DMS153 treated with DMSO at 0.1 percent for 48 hours (cell line): ENCODE data around the gene DISC1.
"Not testable (repeated sequence)": the region's sequence is repeated elsewhere in the genome, so short reads cannot be mapped to it uniquely, and the experiment has no call there.

Experiments
- DNase-seq: peaks from one replicate; lab custom pipeline; 2025; ENCODE audit not compliant: unreplicated experiment; lab: John Stamatoyannopoulos, UW

The DISC1 gene

GRCh38 chr1:231943084-231943483, 316.5 kb downstream of the DISC1 start:
- DNase-seq: no peak

- not testable (repeated sequence) for DNase-seq
These were observed 321.5 kb downstream of the DISC1 start for GRCh38 chr1:231948102-231948501.

GRCh38 chr1:231949277-231950091, 322.9 kb downstream of the DISC1 start:
- DNase-seq: no peak

- no peak for DNase-seq
These were observed 323.9 kb downstream of the DISC1 start for GRCh38 chr1:231950331-231951128.

GRCh38 chr1:231951374-231951773, 324.8 kb downstream of the DISC1 start:
- DNase-seq: no peak

- DNase-seq: no peak
These were observed 325.6 kb downstream of the DISC1 start for GRCh38 chr1:231952154-231952553.

- no peak for DNase-seq
These were observed 327.1 kb downstream of the DISC1 start for GRCh38 chr1:231953660-231954059.

- DNase-seq: no peak
These were observed 328.2 kb downstream of the DISC1 start for GRCh38 chr1:231954751-231955150.

- DNase-seq: no peak
These were observed 330.8 kb downstream of the DISC1 start for GRCh38 chr1:231957359-231957758.

GRCh38 chr1:231958448-231958847, 331.9 kb downstream of the DISC1 start:
- no peak for DNase-seq

- no peak for DNase-seq
These were observed 332.8 kb downstream of the DISC1 start for GRCh38 chr1:231959225-231959884.

GRCh38 chr1:231961801-231962200, 335.2 kb downstream of the DISC1 start:
- peak; percentile 25 for DNase-seq

- DNase-seq: no peak
These were observed 336.0 kb downstream of the DISC1 start for GRCh38 chr1:231962636-231963035.

- no peak for DNase-seq
These were observed 337.7 kb downstream of the DISC1 start for GRCh38 chr1:231964241-231964640.

- no peak for DNase-seq
These were observed 338.4 kb downstream of the DISC1 start for GRCh38 chr1:231964961-231965360.

GRCh38 chr1:231965615-231966014, 339.0 kb downstream of the DISC1 start:
- no peak for DNase-seq

GRCh38 chr1:231966983-231967382, 340.4 kb downstream of the DISC1 start:
- DNase-seq: no peak

- no peak for DNase-seq
These were observed 342.5 kb downstream of the DISC1 start for GRCh38 chr1:231969076-231969475.

- not testable (repeated sequence) for DNase-seq
These were observed 343.2 kb downstream of the DISC1 start for GRCh38 chr1:231969761-231970160.

GRCh38 chr1:231970684-231971083, 344.1 kb downstream of the DISC1 start:
- no peak for DNase-seq

- DNase-seq: no peak
These were observed 345.0 kb downstream of the DISC1 start for GRCh38 chr1:231971397-231972110.
